Panc1 (cell line): ENCODE results near the gene CLMN. TPM values are rescaled to one million over a fixed set of nuclear protein-coding genes. Genes with fewer than 3 reads are reported as not detected.

ENCODE experiments used
- ATAC-seq: fragments of 200-7000 bp; cut with Tn5 transposase; 2 replicates; pipeline ENCODE4 v1.9.1; 2020; ENCODE audit warnings: mild to moderate bottlenecking, moderate library complexity
- BruUV-seq: library from RNA; stranded (reverse); fragments of 400-500 nt; replicated peaks from 2 replicates; lab custom pipeline; 2021; lab: Mats Ljungman, UMichigan
- CTCF ChIA-PET: fragments of 300-600 bp; sonication (Branson Sonifier 250); formaldehyde crosslinking; loops from one replicate; lab custom pipeline; 2022; ENCODE audit warnings: antibody characterized with exemption; lab: Charles Lee
- POLR2A ChIA-PET: fragments of 300-600 bp; sonication (Branson Sonifier 250); formaldehyde crosslinking; loops from one replicate; lab custom pipeline; 2022; ENCODE audit warnings: antibody characterized with exemption; lab: Charles Lee
- DNase-seq: peaks from one replicate; pipeline ENCODE4 v3.0.0-alpha.2; 2010; ENCODE audit warnings: low read depth, low spot score
- H3K27ac ChIP-seq: 2 replicates; pipeline ENCODE4 v1.5.1; 2011; ENCODE audit warnings: mild to moderate bottlenecking, low read length, inconsistent platforms
- H3K27me3 ChIP-seq: fragments of 200-500 bp; sonication (Bioruptor generic); 2 replicates; pipeline ENCODE4 v1.6.0; 2014; ENCODE audit warnings: low read length, inconsistent platforms; ENCODE audit not compliant: control insufficient read depth, insufficient read depth
- H3K36me3 ChIP-seq: fragments of 200-500 bp; sonication (Bioruptor generic); 2 replicates; pipeline ENCODE4 v1.5.1; 2014; ENCODE audit warnings: inconsistent platforms, mild to moderate bottlenecking, low read length, moderate library complexity; ENCODE audit not compliant: control insufficient read depth, insufficient read depth
- H3K4me1 ChIP-seq: 2 replicates; pipeline ENCODE4 v1.5.1; 2011; ENCODE audit warnings: inconsistent platforms, mild to moderate bottlenecking, low read length, moderate library complexity; ENCODE audit not compliant: control insufficient read depth, insufficient read depth
- H3K4me3 ChIP-seq, 2 experiments: 2 replicates each; pipeline ENCODE4 v1.5.1; 2011 to 2012; ENCODE audit warnings: low read depth in 2 of 2, low read length in 2 of 2, mild to moderate bottlenecking in 2 of 2, inconsistent platforms in 1 of 2, moderate library complexity in 1 of 2
- H3K9me3 ChIP-seq: fragments of 200-500 bp; sonication (Bioruptor generic); 2 replicates; pipeline ENCODE4 v1.5.1; 2014; ENCODE audit warnings: low read depth, mild to moderate bottlenecking, inconsistent platforms, low read length, moderate library complexity; ENCODE audit not compliant: control insufficient read depth, insufficient read depth
- CTCF ChIP-seq: fragments of 450-650 bp; IDR thresholded peaks from 2 replicates; pipeline ENCODE4 v1.5.1; 2017; ENCODE audit warnings: mild to moderate bottlenecking
- POLR2AphosphoS5 ChIP-seq: IDR thresholded peaks from 2 replicates; pipeline ENCODE4 v1.6.1; 2012; ENCODE audit warnings: mild to moderate bottlenecking, low read depth, low read length, moderate library complexity
- REST ChIP-seq, 2 experiments: IDR thresholded peaks; 2 replicates each; pipeline ENCODE4 v1.6.1; 2011 to 2012; ENCODE audit warnings: low read depth in 2 of 2, control low read depth in 1 of 2, low read length in 1 of 2, mild to moderate bottlenecking in 1 of 2, moderate library complexity in 1 of 2; ENCODE audit not compliant: insufficient read depth in 1 of 2
- SIN3A ChIP-seq: IDR thresholded peaks from 2 replicates; pipeline ENCODE4 v1.6.1; 2012; ENCODE audit warnings: low read depth, mild to moderate bottlenecking, low read length, moderate library complexity, borderline replicate concordance; ENCODE audit not compliant: insufficient read depth
- TCF7L2 ChIP-seq: IDR thresholded peaks from 2 replicates; pipeline ENCODE4 v1.6.1; 2011; ENCODE audit warnings: mild to moderate bottlenecking, low read depth, low read length, inconsistent platforms
- in situ Hi-C: cut with HindIII; loops from 2 replicates; pipeline ENCODE4 v1.10.0; 2016; ENCODE audit warnings: low sequenced_read_pairs, low pct_unique_long_range_greater_than_20kb
- intact Hi-C: fragments of 100-400 bp; cut with micrococcal nuclease; formaldehyde crosslinking; loops from one replicate; pipeline ENCODE4 v1.10.0; 2022; ENCODE audit not compliant: unreplicated experiment
- total RNA-seq: library from RNA; stranded (reverse); gene quantifications from one replicate; pipeline ENCODE4 v1.2.1, GENCODE V29; 2021; ENCODE audit not compliant: unreplicated experiment

The CLMN gene
- total RNA-seq, 1 experiment from 2014 or later, result 34.9 TPM

GRCh38 chr14:95208598-95208997 is 111.1 kb downstream of the CLMN start:
- CTCF ChIA-PET, result no interaction called here
- no TSS peak for BruUV-seq
- H3K36me3 ChIP-seq, result no peaks in the 10 kb centered on the region; the same call in 1 of the 2 replicates
- H3K27me3 ChIP-seq, result no peaks in the 10 kb centered on the region
- no peaks in the 10 kb centered on the region for H3K4me1 ChIP-seq
- TF ChIP-seq SIN3A (no peak), TCF7L2 (no peak), POLR2AphosphoS5 (no peak), REST (IDR thresholded peaks at IDR 0.05; ENCODE audit: insufficient read depth in 1 of 2, low read depth in 2 of 2, low read length in 1 of 2) (no peak), CTCF (no peak)
- ATAC-seq (no peak), DNase-seq (no peak)
- intact Hi-C loops (no loop called here), in situ Hi-C loops (no loop called here)
- POLR2A ChIA-PET, result no interaction called here
- no peak overlapping the region for H3K4me3 ChIP-seq
- H3K27ac ChIP-seq, result no peak overlapping the region
- H3K9me3 ChIP-seq, result 0 out of 2 replicates have a peak, but pooled peaks cover 3% of the 10 kb centered on the region

GRCh38 chr14:95207475-95208233 is 112.1 kb downstream of the CLMN start:
- POLR2A ChIA-PET, result no interaction called here
- no peak overlapping the region for H3K4me3 ChIP-seq
- in situ Hi-C loops (no loop called here), intact Hi-C loops (no loop called here)
- H3K27ac ChIP-seq, result no peak overlapping the region
- no TSS peak for BruUV-seq
- CTCF ChIA-PET, result no interaction called here
- no peaks in the 10 kb centered on the region; the same call in 1 of the 2 replicates for H3K36me3 ChIP-seq
- 0 out of 2 replicates have a peak, but pooled peaks cover 3% of the 10 kb centered on the region for H3K9me3 ChIP-seq
- no peaks in the 10 kb centered on the region for H3K4me1 ChIP-seq
- ATAC-seq, result no peak
- TF ChIP-seq TCF7L2 (no peak), CTCF (no peak), POLR2AphosphoS5 (no peak), REST (IDR thresholded peaks at IDR 0.05; ENCODE audit: insufficient read depth in 1 of 2, low read depth in 2 of 2, low read length in 1 of 2) (no peak), SIN3A (no peak)
- H3K27me3 ChIP-seq, result no peaks in the 10 kb centered on the region
- no peak for DNase-seq
